SK-N-SH treated with all-trans-retinoic acid at 6 μM for 48 hours (cell line): Measurements from ENCODE around the gene OTOF.

Experiments used
- ATAC-seq: fragments of 200-7000 bp; cut with Tn5 transposase; 3 replicates; pipeline ENCODE4 v1.9.1; 2020; ENCODE audit warnings: mild to moderate bottlenecking, moderate library complexity
- ARNTL ChIP-seq: fragments of 450-650 bp; formaldehyde crosslinking; IDR thresholded peaks from 2 replicates; pipeline ENCODE4 v1.5.0; 2020; ENCODE audit warnings: low read depth, mild to moderate bottlenecking, moderate library complexity, borderline replicate concordance
- BACH2 ChIP-seq: fragments of 250-450 bp; sonication (Bioruptor Pico); IDR thresholded peaks from 2 replicates; pipeline ENCODE4 v1.9.0; 2021; ENCODE audit warnings: mild to moderate bottlenecking, borderline replicate concordance
- CREB5 ChIP-seq: fragments of 250-450 bp; sonication (Bioruptor Pico); IDR thresholded peaks from 2 replicates; pipeline ENCODE4 v1.5.1; 2020; ENCODE audit warnings: low read depth, mild to moderate bottlenecking, moderate library complexity
- CSDC2 ChIP-seq: fragments of 250-450 bp; sonication (Bioruptor Pico); IDR thresholded peaks from 2 replicates; pipeline ENCODE4 v1.5.0; 2020; ENCODE audit warnings: mild to moderate bottlenecking, moderate library complexity
- CSRNP3 ChIP-seq: fragments of 250-450 bp; sonication (Bioruptor Pico); IDR thresholded peaks from 2 replicates; pipeline ENCODE4 v1.5.1; 2021; ENCODE audit warnings: mild to moderate bottlenecking, moderate library complexity
- GLIS3 ChIP-seq: fragments of 250-450 bp; sonication (Bioruptor Pico); IDR thresholded peaks from 2 replicates; pipeline ENCODE4 v1.5.0; 2020; ENCODE audit warnings: mild to moderate bottlenecking, moderate library complexity
- ISL1 ChIP-seq: fragments of 250-450 bp; sonication (Bioruptor Pico); IDR thresholded peaks from 2 replicates; pipeline ENCODE4 v2.1.2; 2022; ENCODE audit warnings: mild to moderate bottlenecking, moderate library complexity
- OSR1 ChIP-seq: fragments of 250-450 bp; sonication (Bioruptor Pico); IDR thresholded peaks from 2 replicates; pipeline ENCODE4 v1.8.0; 2022; ENCODE audit warnings: moderate library complexity, mild to moderate bottlenecking, inconsistent platforms
- PATZ1 ChIP-seq: fragments of 250-450 bp; sonication (Bioruptor Pico); IDR thresholded peaks from 2 replicates; pipeline ENCODE4 v1.8.0; 2020; ENCODE audit warnings: mild to moderate bottlenecking, moderate library complexity, borderline replicate concordance
- POU6F1 ChIP-seq: fragments of 250-450 bp; sonication (Bioruptor Pico); IDR thresholded peaks from 2 replicates; pipeline ENCODE4 v1.8.0; 2021; ENCODE audit warnings: low read depth, mild to moderate bottlenecking, moderate library complexity, borderline replicate concordance
- PPARA ChIP-seq: fragments of 250-450 bp; sonication (Bioruptor Pico); IDR thresholded peaks from 2 replicates; pipeline ENCODE4 v1.5.0; 2020; ENCODE audit warnings: mild to moderate bottlenecking, borderline replicate concordance
- RARB ChIP-seq: fragments of 250-450 bp; sonication (Bioruptor Pico); IDR thresholded peaks from 2 replicates; pipeline ENCODE4 v1.8.0; 2021; ENCODE audit warnings: mild to moderate bottlenecking, moderate library complexity
- SNAI2 ChIP-seq: fragments of 250-450 bp; sonication (Bioruptor Pico); IDR thresholded peaks from 2 replicates; pipeline ENCODE4 v1.5.0; 2020; ENCODE audit warnings: mild to moderate bottlenecking, moderate library complexity
- TCF4 ChIP-seq: fragments of 250-450 bp; sonication (Bioruptor Pico); IDR thresholded peaks from 2 replicates; pipeline ENCODE4 v1.8.0; 2021; ENCODE audit warnings: mild to moderate bottlenecking, moderate library complexity, borderline replicate concordance
- TOX ChIP-seq: fragments of 250-450 bp; sonication (Bioruptor Pico); IDR thresholded peaks from 2 replicates; pipeline ENCODE4 v1.8.0; 2021; ENCODE audit warnings: mild to moderate bottlenecking, moderate library complexity, borderline replicate concordance
- ZC3H10 ChIP-seq: fragments of 250-450 bp; sonication (Bioruptor Pico); IDR thresholded peaks from 2 replicates; pipeline ENCODE4 v1.5.1; 2021; ENCODE audit warnings: mild to moderate bottlenecking, moderate library complexity
- ZFP3 ChIP-seq: fragments of 250-450 bp; sonication (Bioruptor Pico); IDR thresholded peaks from 2 replicates; pipeline ENCODE4 v1.5.0; 2020; ENCODE audit warnings: mild to moderate bottlenecking, moderate library complexity
- ZFP30 ChIP-seq: fragments of 450-650 bp; formaldehyde crosslinking; IDR thresholded peaks from 2 replicates; pipeline ENCODE4 v1.5.0; 2022; ENCODE audit warnings: mild to moderate bottlenecking, moderate library complexity
- ZNF565 ChIP-seq: fragments of 450-650 bp; formaldehyde crosslinking; conservative IDR thresholded peaks from 2 replicates; pipeline ENCODE4 v1.5.0; 2020; ENCODE audit warnings: low read depth, mild to moderate bottlenecking, moderate library complexity
- ZNF70 ChIP-seq: fragments of 450-650 bp; formaldehyde crosslinking; IDR thresholded peaks from 2 replicates; pipeline ENCODE4 v1.5.0; 2020; ENCODE audit warnings: mild to moderate bottlenecking, moderate library complexity
- ZNF8 ChIP-seq: fragments of 450-650 bp; formaldehyde crosslinking; IDR thresholded peaks from 2 replicates; pipeline ENCODE4 v1.5.0; 2020; ENCODE audit warnings: mild to moderate bottlenecking, moderate library complexity

The OTOF gene

GRCh38 chr2:26500406-26500805 lies 22.5 kb upstream of the OTOF start (continued):
- TF ChIP-seq PATZ1 (CRISPR knock-in tag), result no peak
- TF ChIP-seq RARB, result no peak
- TF ChIP-seq TOX (CRISPR knock-in tag), result no peak
- no peak for TF ChIP-seq PPARA
- TF ChIP-seq OSR1 (CRISPR knock-in tag), result no peak
- no peak for TF ChIP-seq CSDC2
- no peak for TF ChIP-seq ZFP3 (CRISPR knock-in tag)
- TF ChIP-seq GLIS3 (CRISPR knock-in tag), result no peak
- TF ChIP-seq SNAI2 (CRISPR knock-in tag), result no peak
- TF ChIP-seq ZFP30 (CRISPR knock-in tag), result no peak
- no peak for TF ChIP-seq ZNF565 (CRISPR knock-in tag)
- no peak for TF ChIP-seq POU6F1 (CRISPR knock-in tag)
- TF ChIP-seq, all 23 proteins: peak for 0

GRCh38 chr2:26495705-26496297 lies 17.9 kb upstream of the OTOF start:
- no peak for TF ChIP-seq ARNTL (CRISPR knock-in tag)
- no peak for TF ChIP-seq ISL1 (CRISPR knock-in tag)
- no peak for TF ChIP-seq ZC3H10 (CRISPR knock-in tag)
- TF ChIP-seq PATZ1 (CRISPR knock-in tag), result no peak
- TF ChIP-seq POU6F1 (CRISPR knock-in tag), result no peak
- no peak for TF ChIP-seq ZFP3 (CRISPR knock-in tag)
- TF ChIP-seq ZNF70 (CRISPR knock-in tag), result no peak
- no peak for TF ChIP-seq ZNF8 (CRISPR knock-in tag)
- TF ChIP-seq BACH2 (CRISPR knock-in tag), result no peak
- TF ChIP-seq SNAI2 (CRISPR knock-in tag), result no peak
- no peak for TF ChIP-seq GLIS3 (CRISPR knock-in tag)
- TF ChIP-seq OSR1 (CRISPR knock-in tag), result no peak
- TF ChIP-seq PPARA, result no peak
- TF ChIP-seq CREB5 (CRISPR knock-in tag), result no peak
- no peak for TF ChIP-seq CSRNP3 (CRISPR knock-in tag)
- TF ChIP-seq TOX (CRISPR knock-in tag), result no peak
- no peak for TF ChIP-seq TCF4
- no peak for ATAC-seq
